HepG2 (cell line): Measurements from ENCODE around the gene CCDC116. TPM values are rescaled to one million over a fixed set of nuclear protein-coding genes. Genes with fewer than 3 reads are reported as not detected.
A peak's percentile ranks its signal among the peaks of the same experiment; 100 is the strongest.

ENCODE experiments used
- HNRNPL ChIP-seq: fragments of 200-400 bp; formaldehyde crosslinking; IDR thresholded peaks from 2 replicates; pipeline ENCODE4 v1.6.1; 2017; ENCODE audit warnings: mild to moderate bottlenecking, low read depth, low read length
- IKZF1 ChIP-seq: fragments of 450-650 bp; IDR thresholded peaks from 2 replicates; pipeline ENCODE4 v1.7.1; 2016
- KDM2A ChIP-seq: sonication (generic); formaldehyde crosslinking; IDR thresholded peaks from 2 replicates; pipeline ENCODE4 v1.4.0; 2020; ENCODE audit warnings: low read depth, missing genetic modification reagents, borderline replicate concordance
- KDM3A ChIP-seq: IDR thresholded peaks from 2 replicates; pipeline ENCODE4 v1.6.1; 2018; ENCODE audit warnings: low read depth, missing compliant biosample characterization
- MED13 ChIP-seq: sonication (generic); formaldehyde crosslinking; IDR thresholded peaks from 2 replicates; pipeline ENCODE4 v1.5.0; 2020; ENCODE audit warnings: missing genetic modification reagents
- MEF2D ChIP-seq: sonication (generic); formaldehyde crosslinking; IDR thresholded peaks from 2 replicates; pipeline ENCODE4 v1.5.1; 2020; ENCODE audit warnings: mild to moderate bottlenecking, missing genetic modification reagents
- MEIS1 ChIP-seq: sonication (generic); formaldehyde crosslinking; IDR thresholded peaks from 2 replicates; pipeline ENCODE4 v1.9.0; 2021; ENCODE audit warnings: mild to moderate bottlenecking, missing genetic modification reagents, moderate library complexity, borderline replicate concordance
- PHF8 ChIP-seq: sonication (generic); formaldehyde crosslinking; IDR thresholded peaks from 2 replicates; pipeline ENCODE4 v1.5.0; 2020; ENCODE audit warnings: missing genetic modification reagents
- REXO4 ChIP-seq: sonication (generic); formaldehyde crosslinking; IDR thresholded peaks from 2 replicates; pipeline ENCODE4 v1.8.0; 2022; ENCODE audit warnings: missing genetic modification reagents, mild to moderate bottlenecking, borderline replicate concordance
- RXRB ChIP-seq: IDR thresholded peaks from 2 replicates; pipeline ENCODE4 v1.6.1; 2016; ENCODE audit warnings: borderline replicate concordance, missing genetic modification reagents, missing compliant biosample characterization
- SMAD9 ChIP-seq: sonication (generic); formaldehyde crosslinking; IDR thresholded peaks from 2 replicates; pipeline ENCODE4 v1.5.1; 2020; ENCODE audit warnings: mild to moderate bottlenecking, missing genetic modification reagents
- SRY ChIP-seq: sonication (generic); formaldehyde crosslinking; IDR thresholded peaks from 2 replicates; pipeline ENCODE4 v1.8.0; 2022; ENCODE audit warnings: mild to moderate bottlenecking, missing genetic modification reagents
- ZBTB26 ChIP-seq: IDR thresholded peaks from 2 replicates; pipeline ENCODE4 v1.6.1; 2016; ENCODE audit warnings: missing compliant biosample characterization, missing genetic modification reagents, borderline replicate concordance
- ZFP90 ChIP-seq: sonication (generic); formaldehyde crosslinking; IDR thresholded peaks from 2 replicates; pipeline ENCODE4 v1.8.0; 2022; ENCODE audit warnings: missing genetic modification reagents, mild to moderate bottlenecking, inconsistent platforms, borderline replicate concordance
- ZNF180 ChIP-seq: sonication (generic); formaldehyde crosslinking; IDR thresholded peaks from 2 replicates; pipeline ENCODE4 v1.4.0; 2020; ENCODE audit warnings: low read depth, missing genetic modification reagents, borderline replicate concordance
- ZNF501 ChIP-seq: sonication (generic); formaldehyde crosslinking; IDR thresholded peaks from 2 replicates; pipeline ENCODE4 v1.5.1; 2020; ENCODE audit warnings: mild to moderate bottlenecking, moderate library complexity, missing genetic modification reagents
- ZNF513 ChIP-seq: sonication (generic); formaldehyde crosslinking; conservative IDR thresholded peaks from 2 replicates; pipeline ENCODE4 v1.5.0; 2020; ENCODE audit warnings: missing genetic modification reagents
- ZNF615 ChIP-seq: sonication (generic); formaldehyde crosslinking; IDR thresholded peaks from 2 replicates; pipeline ENCODE4 v1.5.0; 2020; ENCODE audit warnings: mild to moderate bottlenecking, missing genetic modification reagents, borderline replicate concordance
- ZSCAN9 ChIP-seq: IDR thresholded peaks from 2 replicates; pipeline ENCODE4 v1.6.1; 2016; ENCODE audit warnings: borderline replicate concordance
- polyA plus RNA-seq, 8 experiments: library from polyadenylated mRNA; depleted of rRNA in 3 of 8; stranded (reverse) in 7 of 8; unstranded in 1 of 8; fragments of >200 nt; fragmentation: Illumina TruSeq in 4 of 8; extraction: Trizol in 4 of 8; gene quantifications; 2 replicates each; pipeline versions ENCODE4 v1.2.1 to v1.2.3, GENCODE V29; 2011 to 2016; ENCODE audit warnings: low read depth in 4 of 8, missing spikeins in 1 of 8, mixed read lengths in 1 of 8; ENCODE audit not compliant: insufficient read depth in 1 of 8
- total RNA-seq, 5 experiments: library from RNA; depleted of rRNA; stranded (reverse); fragments of >200 nt; fragmentation: Illumina TruSeq; extraction: Trizol; gene quantifications; 2 replicates each; pipeline ENCODE4 v1.2.3, GENCODE V29; 2016; ENCODE audit warnings: low read depth in 1 of 5
- TF ChIP-seq, protein P1 (sequence below): sonication (generic); formaldehyde crosslinking; conservative IDR thresholded peaks from 2 replicates; pipeline ENCODE4 v1.8.0; 2022; ENCODE audit warnings: low read depth, missing genetic modification reagents
- TF ChIP-seq, protein P2 (sequence below): sonication (generic); formaldehyde crosslinking; IDR thresholded peaks from 2 replicates; pipeline ENCODE4 v1.4.0; 2020; ENCODE audit warnings: missing genetic modification reagents
- TF ChIP-seq, protein P3 (sequence below): sonication (generic); formaldehyde crosslinking; IDR thresholded peaks from 2 replicates; pipeline ENCODE4 v1.4.0; 2020; ENCODE audit warnings: missing genetic modification reagents, mild to moderate bottlenecking, borderline replicate concordance

The CCDC116 gene
- total and polyA plus RNA-seq, 2 of the 13 experiments (the other 11 are each of a cell fraction or from before 2014, with no cell fraction given): 0.15 to 0.33 TPM

GRCh38 chr22:21657360-21658032 is 24.9 kb downstream of the CCDC116 start (continued):
- TF ChIP-seq ZFP90 (CRISPR knock-in tag): no peak
- TF ChIP-seq ZNF615: no peak
- peak; percentile 71 for TF ChIP-seq PHF8 (CRISPR knock-in tag)
- peak; percentile 92 for TF ChIP-seq SRY (CRISPR knock-in tag)
- no peak; the same call in 1 of the 2 replicates for TF ChIP-seq ZSCAN9
- peak; percentile 97 for TF ChIP-seq KDM2A (CRISPR knock-in tag)
- TF ChIP-seq SMAD9: no peak
- no peak for TF ChIP-seq REXO4
- TF ChIP-seq, protein P1, sequence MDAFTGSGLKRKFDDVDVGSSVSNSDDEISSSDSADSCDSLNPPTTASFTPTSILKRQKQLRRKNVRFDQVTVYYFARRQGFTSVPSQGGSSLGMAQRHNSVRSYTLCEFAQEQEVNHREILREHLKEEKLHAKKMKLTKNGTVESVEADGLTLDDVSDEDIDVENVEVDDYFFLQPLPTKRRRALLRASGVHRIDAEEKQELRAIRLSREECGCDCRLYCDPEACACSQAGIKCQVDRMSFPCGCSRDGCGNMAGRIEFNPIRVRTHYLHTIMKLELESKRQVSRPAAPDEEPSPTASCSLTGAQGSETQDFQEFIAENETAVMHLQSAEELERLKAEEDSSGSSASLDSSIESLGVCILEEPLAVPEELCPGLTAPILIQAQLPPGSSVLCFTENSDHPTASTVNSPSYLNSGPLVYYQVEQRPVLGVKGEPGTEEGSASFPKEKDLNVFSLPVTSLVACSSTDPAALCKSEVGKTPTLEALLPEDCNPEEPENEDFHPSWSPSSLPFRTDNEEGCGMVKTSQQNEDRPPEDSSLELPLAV (CRISPR knock-in tag): no peak
- TF ChIP-seq, protein P2, sequence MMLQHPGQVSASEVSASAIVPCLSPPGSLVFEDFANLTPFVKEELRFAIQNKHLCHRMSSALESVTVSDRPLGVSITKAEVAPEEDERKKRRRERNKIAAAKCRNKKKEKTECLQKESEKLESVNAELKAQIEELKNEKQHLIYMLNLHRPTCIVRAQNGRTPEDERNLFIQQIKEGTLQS (CRISPR knock-in tag): no peak; the same call in 1 of the 2 replicates
- TF ChIP-seq HNRNPL: no peak
- TF ChIP-seq MEIS1: 0 out of 2 replicates have a peak, but pooled peaks have one; percentile 8
- peak; percentile 74; the same call in 1 of the 2 replicates for TF ChIP-seq ZNF501 (CRISPR knock-in tag)
- 0 out of 2 replicates have a peak, but pooled peaks have one; percentile 21 for TF ChIP-seq MEF2D
- TF ChIP-seq, protein P3, sequence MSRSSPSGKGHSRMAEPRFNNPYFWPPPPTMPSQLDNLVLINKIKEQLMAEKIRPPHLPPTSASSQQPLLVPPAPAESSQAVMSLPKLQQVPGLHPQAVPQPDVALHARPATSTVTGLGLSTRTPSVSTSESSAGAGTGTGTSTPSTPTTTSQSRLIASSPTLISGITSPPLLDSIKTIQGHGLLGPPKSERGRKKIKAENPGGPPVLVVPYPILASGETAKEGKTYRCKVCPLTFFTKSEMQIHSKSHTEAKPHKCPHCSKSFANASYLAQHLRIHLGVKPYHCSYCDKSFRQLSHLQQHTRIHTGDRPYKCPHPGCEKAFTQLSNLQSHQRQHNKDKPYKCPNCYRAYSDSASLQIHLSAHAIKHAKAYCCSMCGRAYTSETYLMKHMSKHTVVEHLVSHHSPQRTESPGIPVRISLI (CRISPR knock-in tag): no peak
- no peak for TF ChIP-seq ZNF513
- TF ChIP-seq ZNF180 (CRISPR knock-in tag): no peak
- TF ChIP-seq MED13 (CRISPR knock-in tag): 0 out of 2 replicates have a peak, but pooled peaks have one; percentile 5
- no peak for TF ChIP-seq IKZF1
- 0 out of 2 replicates have a peak, but pooled peaks have one; percentile 15 for TF ChIP-seq ZBTB26 (CRISPR knock-in tag)
- no peak for TF ChIP-seq RXRB
- 0 out of 2 replicates have a peak, but pooled peaks have one; percentile 11 for TF ChIP-seq KDM3A (CRISPR knock-in tag)
